ENCODE results near the gene NFIL3.

The NFIL3 gene

DNA sequence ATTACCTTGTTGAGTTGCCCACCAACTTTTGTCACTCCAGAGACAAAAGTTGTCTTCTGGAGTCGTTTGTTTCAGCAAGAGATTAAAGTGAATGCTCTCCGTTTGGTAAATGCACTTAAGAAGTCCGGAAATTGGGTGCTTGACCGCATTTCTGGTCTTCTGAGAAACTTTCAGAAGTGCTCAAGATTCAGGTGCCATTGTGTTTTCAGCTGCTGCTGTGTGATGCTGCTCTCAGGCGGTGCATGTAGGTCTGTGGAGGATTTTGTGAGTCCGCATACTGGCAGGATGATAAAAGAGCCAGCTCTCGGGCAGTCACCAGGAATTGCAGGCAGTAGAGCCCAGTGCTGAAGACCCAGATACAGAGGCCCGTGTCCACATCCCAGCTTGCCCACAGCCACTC is 5.9 kb upstream of the NFIL3 start:
- TF ChIP-seq, protein P1, sequence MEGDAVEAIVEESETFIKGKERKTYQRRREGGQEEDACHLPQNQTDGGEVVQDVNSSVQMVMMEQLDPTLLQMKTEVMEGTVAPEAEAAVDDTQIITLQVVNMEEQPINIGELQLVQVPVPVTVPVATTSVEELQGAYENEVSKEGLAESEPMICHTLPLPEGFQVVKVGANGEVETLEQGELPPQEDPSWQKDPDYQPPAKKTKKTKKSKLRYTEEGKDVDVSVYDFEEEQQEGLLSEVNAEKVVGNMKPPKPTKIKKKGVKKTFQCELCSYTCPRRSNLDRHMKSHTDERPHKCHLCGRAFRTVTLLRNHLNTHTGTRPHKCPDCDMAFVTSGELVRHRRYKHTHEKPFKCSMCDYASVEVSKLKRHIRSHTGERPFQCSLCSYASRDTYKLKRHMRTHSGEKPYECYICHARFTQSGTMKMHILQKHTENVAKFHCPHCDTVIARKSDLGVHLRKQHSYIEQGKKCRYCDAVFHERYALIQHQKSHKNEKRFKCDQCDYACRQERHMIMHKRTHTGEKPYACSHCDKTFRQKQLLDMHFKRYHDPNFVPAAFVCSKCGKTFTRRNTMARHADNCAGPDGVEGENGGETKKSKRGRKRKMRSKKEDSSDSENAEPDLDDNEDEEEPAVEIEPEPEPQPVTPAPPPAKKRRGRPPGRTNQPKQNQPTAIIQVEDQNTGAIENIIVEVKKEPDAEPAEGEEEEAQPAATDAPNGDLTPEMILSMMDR (IDR thresholded peaks at IDR 0.05; ENCODE audit: unreplicated experiment in 3 of 3), result no peak
- Mint-ChIP-seq H3K4me3 (no peak overlapping the region), H3K27ac (no peak overlapping the region), H3K27me3 (ENCODE audit: low read depth) (peaks cover 43% of the 10 kb centered on the region), H3K4me1 (peaks cover 15% of the 10 kb centered on the region), H3K9me3 (no peaks in the 10 kb centered on the region), H3K36me3 (ENCODE audit: low read depth) (no peaks in the 10 kb centered on the region)

DNA sequence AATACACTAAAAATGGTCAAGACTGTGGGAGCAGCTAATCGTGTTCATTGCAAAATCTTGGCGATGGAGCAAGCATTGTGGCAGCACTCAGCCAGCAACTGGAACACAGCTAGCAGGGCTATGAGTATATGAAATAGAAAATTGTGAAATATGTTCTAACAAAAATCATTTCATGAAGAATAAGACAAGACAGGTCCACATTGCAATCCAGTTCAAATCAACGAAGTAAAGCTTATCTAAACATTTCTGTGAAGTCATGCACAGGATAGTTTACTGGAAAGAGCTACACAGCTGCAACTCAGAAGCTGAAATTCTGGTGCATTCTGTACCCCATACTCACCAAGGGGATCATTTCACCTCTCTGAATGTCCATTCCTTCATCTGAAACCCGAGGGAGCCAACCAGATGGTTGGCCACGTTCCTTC is 5.3 kb upstream of the NFIL3 start:
- no peaks in the 10 kb centered on the region for H3K9me3 Mint-ChIP-seq
- H3K27ac Mint-ChIP-seq, result no peak overlapping the region
- H3K4me1 Mint-ChIP-seq, result peaks cover 16% of the 10 kb centered on the region
- no peaks in the 10 kb centered on the region for H3K36me3 Mint-ChIP-seq (ENCODE audit: low read depth)
- H3K4me3 Mint-ChIP-seq, result no peak overlapping the region
- H3K27me3 Mint-ChIP-seq (ENCODE audit: low read depth), result peaks cover 44% of the 10 kb centered on the region
- TF ChIP-seq, protein P1 (IDR thresholded peaks at IDR 0.05; ENCODE audit: unreplicated experiment in 3 of 3), result no peak

DNA sequence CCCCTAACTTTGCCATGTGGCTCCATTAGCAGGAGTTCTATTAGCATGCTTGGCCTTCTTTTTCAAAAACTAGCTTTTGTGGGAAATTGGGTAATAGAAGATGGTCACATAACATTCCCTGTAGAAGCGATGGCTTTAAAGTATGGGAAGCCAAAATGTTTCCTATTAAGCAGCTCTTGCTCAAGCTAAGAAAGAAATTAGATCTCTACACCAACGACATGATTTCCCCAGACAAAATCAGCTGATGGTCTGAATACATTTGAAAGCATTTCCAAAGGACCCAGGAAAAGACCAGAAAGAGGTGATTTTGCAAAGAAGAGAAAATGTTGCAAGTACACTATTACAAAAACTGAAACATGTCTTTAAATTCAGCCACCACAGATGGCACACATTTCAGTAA is 4.8 kb upstream of the NFIL3 start:
- H3K27me3 Mint-ChIP-seq (ENCODE audit: low read depth), result peaks cover 44% of the 10 kb centered on the region

DNA sequence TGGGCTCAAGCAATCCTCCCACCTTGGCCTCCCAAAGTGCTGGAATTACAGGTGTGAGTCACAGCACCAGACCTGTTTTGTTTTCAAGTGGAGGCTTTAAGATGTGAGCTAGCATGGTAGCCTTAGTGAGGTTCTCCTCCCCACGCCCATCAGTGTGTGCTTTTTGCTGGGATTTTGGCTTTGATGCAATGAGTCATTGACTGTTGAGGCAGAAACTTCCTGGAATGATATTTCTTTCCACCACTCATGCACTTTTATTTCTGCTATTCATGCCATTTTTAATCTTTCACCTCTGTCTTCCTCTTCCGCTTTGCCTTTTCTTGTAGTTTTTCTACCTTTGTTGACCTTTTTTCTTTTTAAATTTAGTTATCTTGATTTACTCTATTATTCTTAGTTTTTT is 4.2 kb upstream of the NFIL3 start:
- Mint-ChIP-seq H3K27me3 (ENCODE audit: low read depth) (peaks cover 44% of the 10 kb centered on the region), H3K27ac (no peak overlapping the region), H3K9me3 (no peaks in the 10 kb centered on the region), H3K36me3 (ENCODE audit: low read depth) (no peaks in the 10 kb centered on the region), H3K4me1 (peaks cover 16% of the 10 kb centered on the region), H3K4me3 (peak overlapping the region in 1 of 3 experiments; percentile 2)
- TF ChIP-seq, protein P1 (IDR thresholded peaks at IDR 0.05; ENCODE audit: unreplicated experiment in 3 of 3), result no peak

More for the DNA sequence above, 4.8 kb upstream of the NFIL3 start:
- Mint-ChIP-seq H3K27ac (no peak overlapping the region), H3K9me3 (no peaks in the 10 kb centered on the region), H3K4me3 (peak overlapping the region in 1 of 3 experiments; percentile 2), H3K4me1 (peaks cover 16% of the 10 kb centered on the region), H3K36me3 (ENCODE audit: low read depth) (no peaks in the 10 kb centered on the region)
- TF ChIP-seq, protein P1 (IDR thresholded peaks at IDR 0.05; ENCODE audit: unreplicated experiment in 3 of 3), result no peak

DNA sequence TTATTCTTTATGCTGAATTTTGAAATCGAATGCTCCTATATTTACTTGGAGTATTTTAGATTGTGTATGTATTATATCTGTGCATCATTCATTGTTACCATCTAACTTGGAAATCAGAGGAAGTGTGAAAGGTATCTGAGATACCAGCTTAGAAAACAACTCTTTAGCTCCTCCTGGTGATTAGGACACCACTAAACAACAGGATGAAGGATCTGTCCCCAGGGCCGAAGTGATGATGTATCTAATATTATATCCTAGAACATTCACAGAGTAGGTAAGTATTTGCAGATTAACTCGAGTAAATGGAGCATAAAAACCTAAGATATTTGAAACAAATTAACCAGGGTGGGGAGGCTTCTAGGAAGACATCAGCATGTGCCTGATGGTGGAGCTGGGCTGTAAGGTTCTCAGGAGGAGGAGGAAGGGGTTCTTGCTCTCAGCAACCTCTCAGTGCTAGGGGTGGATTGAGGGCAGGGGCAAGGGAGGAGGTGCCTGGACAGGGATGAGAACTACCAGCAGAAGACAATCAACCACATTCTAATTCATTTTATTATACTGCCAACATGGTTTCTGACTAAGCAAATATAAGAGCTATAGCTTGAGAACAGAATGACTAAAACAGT is 2.6 kb upstream of the NFIL3 start:
- Mint-ChIP-seq H3K27ac (peak overlapping the region in 2 of 3 experiments; percentile 0 to 76), H3K27me3 (ENCODE audit: low read depth) (peaks cover 44% of the 10 kb centered on the region), H3K36me3 (ENCODE audit: low read depth) (no peaks in the 10 kb centered on the region), H3K9me3 (no peaks in the 10 kb centered on the region), H3K4me1 (peaks cover 22% of the 10 kb centered on the region), H3K4me3 (peak overlapping the region; percentile 83 to 95 (median 85))
- TF ChIP-seq, protein P1 (IDR thresholded peaks at IDR 0.05; ENCODE audit: unreplicated experiment in 3 of 3), result peak; percentile 42 to 60 (median 50)

DNA sequence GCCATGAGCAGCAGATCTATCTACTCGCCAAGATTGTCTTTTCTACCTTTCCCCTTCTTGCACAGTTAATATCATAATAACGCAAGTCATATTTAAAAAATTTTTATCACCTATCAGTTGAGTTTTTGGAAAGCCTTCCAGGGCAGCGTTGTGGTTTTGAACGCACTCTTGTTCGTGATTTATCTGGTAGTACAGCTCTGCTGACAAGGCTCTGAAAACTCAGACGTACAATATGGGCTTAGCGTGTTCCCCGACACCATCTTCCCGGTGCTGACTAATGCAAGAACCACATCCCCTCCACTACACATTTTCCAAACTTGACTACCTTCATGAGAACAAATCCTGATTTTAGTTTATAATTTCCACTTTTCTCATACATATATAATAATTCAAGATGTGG is 1.6 kb upstream of the NFIL3 start:
- TF ChIP-seq, protein P1 (IDR thresholded peaks at IDR 0.05; ENCODE audit: unreplicated experiment in 3 of 3), result no peak
- Mint-ChIP-seq H3K27me3 (ENCODE audit: low read depth) (peaks cover 41% of the 10 kb centered on the region), H3K36me3 (ENCODE audit: low read depth) (no peaks in the 10 kb centered on the region), H3K9me3 (no peaks in the 10 kb centered on the region), H3K4me1 (peaks cover 27% of the 10 kb centered on the region), H3K4me3 (peak overlapping the region; percentile 83 to 95 (median 85)), H3K27ac (peak overlapping the region; percentile 76 to 84 (median 82))

Measured in nephron (organoid).